SK-N-SH treated with all-trans-retinoic acid at 6 μM for 48 hours (cell line): ENCODE results near the gene APC2.

Experiments used
- ATAC-seq: fragments of 200-7000 bp; cut with Tn5 transposase; 3 replicates; pipeline ENCODE4 v1.9.1; 2020; ENCODE audit warnings: mild to moderate bottlenecking, moderate library complexity
- ARNTL ChIP-seq: fragments of 450-650 bp; formaldehyde crosslinking; IDR thresholded peaks from 2 replicates; pipeline ENCODE4 v1.5.0; 2020; ENCODE audit warnings: low read depth, mild to moderate bottlenecking, moderate library complexity, borderline replicate concordance
- BACH2 ChIP-seq: fragments of 250-450 bp; sonication (Bioruptor Pico); IDR thresholded peaks from 2 replicates; pipeline ENCODE4 v1.9.0; 2021; ENCODE audit warnings: mild to moderate bottlenecking, borderline replicate concordance
- CREB5 ChIP-seq: fragments of 250-450 bp; sonication (Bioruptor Pico); IDR thresholded peaks from 2 replicates; pipeline ENCODE4 v1.5.1; 2020; ENCODE audit warnings: low read depth, mild to moderate bottlenecking, moderate library complexity
- CSDC2 ChIP-seq: fragments of 250-450 bp; sonication (Bioruptor Pico); IDR thresholded peaks from 2 replicates; pipeline ENCODE4 v1.5.0; 2020; ENCODE audit warnings: mild to moderate bottlenecking, moderate library complexity
- ISL1 ChIP-seq: fragments of 250-450 bp; sonication (Bioruptor Pico); IDR thresholded peaks from 2 replicates; pipeline ENCODE4 v2.1.2; 2022; ENCODE audit warnings: mild to moderate bottlenecking, moderate library complexity
- OSR1 ChIP-seq: fragments of 250-450 bp; sonication (Bioruptor Pico); IDR thresholded peaks from 2 replicates; pipeline ENCODE4 v1.8.0; 2022; ENCODE audit warnings: moderate library complexity, mild to moderate bottlenecking, inconsistent platforms
- PATZ1 ChIP-seq: fragments of 250-450 bp; sonication (Bioruptor Pico); IDR thresholded peaks from 2 replicates; pipeline ENCODE4 v1.8.0; 2020; ENCODE audit warnings: mild to moderate bottlenecking, moderate library complexity, borderline replicate concordance
- POU6F1 ChIP-seq: fragments of 250-450 bp; sonication (Bioruptor Pico); IDR thresholded peaks from 2 replicates; pipeline ENCODE4 v1.8.0; 2021; ENCODE audit warnings: low read depth, mild to moderate bottlenecking, moderate library complexity, borderline replicate concordance
- PPARA ChIP-seq: fragments of 250-450 bp; sonication (Bioruptor Pico); IDR thresholded peaks from 2 replicates; pipeline ENCODE4 v1.5.0; 2020; ENCODE audit warnings: mild to moderate bottlenecking, borderline replicate concordance
- RARB ChIP-seq: fragments of 250-450 bp; sonication (Bioruptor Pico); IDR thresholded peaks from 2 replicates; pipeline ENCODE4 v1.8.0; 2021; ENCODE audit warnings: mild to moderate bottlenecking, moderate library complexity
- SNAI2 ChIP-seq: fragments of 250-450 bp; sonication (Bioruptor Pico); IDR thresholded peaks from 2 replicates; pipeline ENCODE4 v1.5.0; 2020; ENCODE audit warnings: mild to moderate bottlenecking, moderate library complexity
- TCF4 ChIP-seq: fragments of 250-450 bp; sonication (Bioruptor Pico); IDR thresholded peaks from 2 replicates; pipeline ENCODE4 v1.8.0; 2021; ENCODE audit warnings: mild to moderate bottlenecking, moderate library complexity, borderline replicate concordance
- TOX ChIP-seq: fragments of 250-450 bp; sonication (Bioruptor Pico); IDR thresholded peaks from 2 replicates; pipeline ENCODE4 v1.8.0; 2021; ENCODE audit warnings: mild to moderate bottlenecking, moderate library complexity, borderline replicate concordance
- TSHZ2 ChIP-seq: fragments of 250-450 bp; sonication (Bioruptor Pico); IDR thresholded peaks from 2 replicates; pipeline ENCODE4 v1.5.0; 2020; ENCODE audit warnings: mild to moderate bottlenecking, moderate library complexity
- ZC3H10 ChIP-seq: fragments of 250-450 bp; sonication (Bioruptor Pico); IDR thresholded peaks from 2 replicates; pipeline ENCODE4 v1.5.1; 2021; ENCODE audit warnings: mild to moderate bottlenecking, moderate library complexity
- ZFP3 ChIP-seq: fragments of 250-450 bp; sonication (Bioruptor Pico); IDR thresholded peaks from 2 replicates; pipeline ENCODE4 v1.5.0; 2020; ENCODE audit warnings: mild to moderate bottlenecking, moderate library complexity
- ZFP30 ChIP-seq: fragments of 450-650 bp; formaldehyde crosslinking; IDR thresholded peaks from 2 replicates; pipeline ENCODE4 v1.5.0; 2022; ENCODE audit warnings: mild to moderate bottlenecking, moderate library complexity
- ZNF565 ChIP-seq: fragments of 450-650 bp; formaldehyde crosslinking; conservative IDR thresholded peaks from 2 replicates; pipeline ENCODE4 v1.5.0; 2020; ENCODE audit warnings: low read depth, mild to moderate bottlenecking, moderate library complexity
- ZNF8 ChIP-seq: fragments of 450-650 bp; formaldehyde crosslinking; IDR thresholded peaks from 2 replicates; pipeline ENCODE4 v1.5.0; 2020; ENCODE audit warnings: mild to moderate bottlenecking, moderate library complexity

Gene APC2

GRCh38 chr19:1410789-1411188 lies 39.1 kb upstream of the APC2 start:
- TF ChIP-seq ARNTL (no peak), SNAI2 (CRISPR knock-in tag) (no peak), TSHZ2 (CRISPR knock-in tag) (no peak), TCF4 (CRISPR knock-in tag) (no peak), BACH2 (CRISPR knock-in tag) (no peak), PATZ1 (CRISPR knock-in tag) (no peak), ZFP3 (CRISPR knock-in tag) (no peak)
- ATAC-seq: no peak

GRCh38 chr19:1411255-1412191 lies 38.4 kb upstream of the APC2 start:
- no peak for TF ChIP-seq ZC3H10 (CRISPR knock-in tag)
- TF ChIP-seq CSDC2: no peak
- TF ChIP-seq ZFP30 (CRISPR knock-in tag): no peak
- no peak for TF ChIP-seq ZFP3 (CRISPR knock-in tag)
- no peak for TF ChIP-seq TSHZ2 (CRISPR knock-in tag)
- no peak for TF ChIP-seq PPARA (CRISPR knock-in tag)
- no peak for TF ChIP-seq TOX (CRISPR knock-in tag)
- TF ChIP-seq ISL1 (CRISPR knock-in tag): no peak
- TF ChIP-seq TCF4 (CRISPR knock-in tag): no peak
- TF ChIP-seq ZNF8 (CRISPR knock-in tag): no peak
- TF ChIP-seq CREB5 (CRISPR knock-in tag): no peak
- no peak for TF ChIP-seq OSR1 (CRISPR knock-in tag)
- no peak for TF ChIP-seq BACH2 (CRISPR knock-in tag)
- no peak for TF ChIP-seq ZNF565 (CRISPR knock-in tag)
- TF ChIP-seq RARB (CRISPR knock-in tag): no peak
- no peak for TF ChIP-seq POU6F1 (CRISPR knock-in tag)
- ATAC-seq: no peak
